Fibroblast of the aortic adventitia (primary cell): ENCODE data around the gene ADAMTS2. TPM values are rescaled to one million over a fixed set of nuclear protein-coding genes. Genes with fewer than 3 reads are reported as not detected.

Experiments used
- DNase-seq: peaks from one replicate; pipeline ENCODE4 v3.0.0-alpha.2; 2010; ENCODE audit warnings: low read depth
- H3K4me3 ChIP-seq: 2 replicates; pipeline ENCODE4 v1.5.1; 2011; ENCODE audit warnings: low read depth, mild to moderate bottlenecking, control low read depth, low read length, moderate library complexity
- total RNA-seq: library from RNA; depleted of rRNA; stranded (reverse); fragments of >200 nt; gene quantifications from 2 replicates; pipeline ENCODE4 v1.2.3, GENCODE V29; 2012; ENCODE audit warnings: low replicate concordance
- TF ChIP-seq, protein P1 (sequence below): IDR thresholded peaks from 2 replicates; pipeline ENCODE4 v1.5.1; 2011; ENCODE audit warnings: mild to moderate bottlenecking, low read length, control low read depth, inconsistent platforms; ENCODE audit not compliant: insufficient read depth

Gene ADAMTS2
- total RNA-seq, 1 donor = 25.8 TPM

DNA sequence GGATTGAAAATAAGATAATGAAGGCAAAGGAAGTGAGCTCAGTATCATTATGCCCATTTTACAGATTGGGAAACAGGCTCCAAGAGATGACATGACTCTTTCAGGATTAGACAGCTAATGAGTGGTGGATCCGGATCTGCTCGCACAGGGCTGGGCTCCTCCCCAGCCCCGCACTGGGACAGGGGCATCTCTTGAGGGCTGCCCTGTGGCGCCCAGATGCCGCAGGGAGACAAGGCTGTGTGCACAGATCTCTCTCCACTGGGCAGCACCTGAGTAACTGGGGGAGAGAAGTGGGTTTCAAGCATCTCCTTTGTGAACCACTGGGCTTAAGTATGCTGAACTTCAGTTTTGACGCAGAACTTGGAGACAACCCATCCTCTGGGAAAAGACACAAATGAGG lies 43.9 kb downstream of the ADAMTS2 start:
- TF ChIP-seq, protein P1, sequence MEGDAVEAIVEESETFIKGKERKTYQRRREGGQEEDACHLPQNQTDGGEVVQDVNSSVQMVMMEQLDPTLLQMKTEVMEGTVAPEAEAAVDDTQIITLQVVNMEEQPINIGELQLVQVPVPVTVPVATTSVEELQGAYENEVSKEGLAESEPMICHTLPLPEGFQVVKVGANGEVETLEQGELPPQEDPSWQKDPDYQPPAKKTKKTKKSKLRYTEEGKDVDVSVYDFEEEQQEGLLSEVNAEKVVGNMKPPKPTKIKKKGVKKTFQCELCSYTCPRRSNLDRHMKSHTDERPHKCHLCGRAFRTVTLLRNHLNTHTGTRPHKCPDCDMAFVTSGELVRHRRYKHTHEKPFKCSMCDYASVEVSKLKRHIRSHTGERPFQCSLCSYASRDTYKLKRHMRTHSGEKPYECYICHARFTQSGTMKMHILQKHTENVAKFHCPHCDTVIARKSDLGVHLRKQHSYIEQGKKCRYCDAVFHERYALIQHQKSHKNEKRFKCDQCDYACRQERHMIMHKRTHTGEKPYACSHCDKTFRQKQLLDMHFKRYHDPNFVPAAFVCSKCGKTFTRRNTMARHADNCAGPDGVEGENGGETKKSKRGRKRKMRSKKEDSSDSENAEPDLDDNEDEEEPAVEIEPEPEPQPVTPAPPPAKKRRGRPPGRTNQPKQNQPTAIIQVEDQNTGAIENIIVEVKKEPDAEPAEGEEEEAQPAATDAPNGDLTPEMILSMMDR = no peak
- no peak overlapping the region for H3K4me3 ChIP-seq
- DNase-seq = no peak

DNA sequence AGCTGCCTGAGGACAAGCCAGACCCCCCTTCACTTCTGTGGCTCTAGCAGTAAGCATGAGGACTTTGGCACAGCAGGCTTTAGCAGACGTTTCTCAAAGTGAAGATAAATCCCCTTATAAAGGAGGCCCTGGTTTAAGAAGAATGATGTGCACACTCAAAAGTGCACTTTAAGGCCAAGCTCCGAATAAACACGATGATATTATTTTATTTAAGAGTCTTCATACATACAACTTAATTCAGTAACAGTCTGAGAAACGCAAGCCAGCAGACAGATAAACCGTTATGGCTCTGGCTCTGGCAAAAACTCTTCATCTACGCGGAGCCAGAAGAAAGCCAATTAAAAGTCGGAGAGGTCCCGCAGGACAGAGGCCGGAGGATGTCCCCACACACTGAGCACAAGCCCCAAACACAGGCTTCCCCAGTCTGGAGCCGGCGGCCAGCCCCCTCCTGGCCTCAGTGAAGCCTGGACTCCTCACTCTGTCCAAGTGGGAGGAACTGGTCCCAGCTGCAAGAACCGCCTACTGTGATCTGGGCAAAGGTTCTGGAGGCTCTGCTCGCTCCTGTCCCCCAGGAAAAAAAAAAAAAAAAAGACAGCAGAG lies 44.6 kb downstream of the ADAMTS2 start:
- no peak overlapping the region for H3K4me3 ChIP-seq
- TF ChIP-seq, protein P1 = no peak
- peak; percentile 30 for DNase-seq

DNA sequence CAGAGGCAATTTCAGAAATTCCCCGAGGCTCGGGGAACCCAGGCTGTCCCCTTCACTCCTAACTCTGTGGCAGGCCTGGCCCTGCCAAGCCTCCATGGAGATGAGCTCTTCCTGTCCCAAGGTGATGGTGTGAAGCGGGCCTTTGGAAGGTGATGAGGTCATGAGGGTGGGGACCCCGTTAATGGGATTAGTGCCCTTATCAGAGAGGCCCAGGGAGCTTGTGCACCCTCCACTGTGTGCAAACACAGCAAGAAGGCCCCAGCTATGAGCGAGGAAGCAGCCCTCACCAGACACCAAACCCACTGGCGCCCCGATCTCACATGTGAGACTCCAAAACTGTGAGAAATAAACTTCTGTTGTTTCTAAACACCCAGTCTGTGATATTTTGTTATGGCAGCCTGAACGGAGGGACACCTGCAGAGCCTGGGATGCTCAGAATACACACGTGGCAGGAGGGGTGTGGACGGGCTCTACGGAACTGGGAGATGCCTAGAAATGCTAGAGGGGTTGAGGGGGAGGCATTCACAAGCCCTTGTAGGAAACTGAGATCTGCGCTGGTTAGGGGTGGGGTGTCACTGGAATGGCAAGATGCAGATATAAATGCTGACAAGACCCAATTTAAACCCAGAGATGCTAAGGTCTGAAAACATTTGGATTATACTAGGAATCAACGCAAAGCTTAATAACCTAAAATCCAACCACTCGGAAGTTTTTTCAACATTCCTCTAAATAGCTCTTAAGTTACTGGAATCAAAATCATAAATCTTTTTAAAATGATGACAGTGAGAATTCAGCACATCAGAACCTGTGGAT lies 46.9 kb downstream of the ADAMTS2 start:
- no peak overlapping the region for H3K4me3 ChIP-seq
- no peak for DNase-seq

DNA sequence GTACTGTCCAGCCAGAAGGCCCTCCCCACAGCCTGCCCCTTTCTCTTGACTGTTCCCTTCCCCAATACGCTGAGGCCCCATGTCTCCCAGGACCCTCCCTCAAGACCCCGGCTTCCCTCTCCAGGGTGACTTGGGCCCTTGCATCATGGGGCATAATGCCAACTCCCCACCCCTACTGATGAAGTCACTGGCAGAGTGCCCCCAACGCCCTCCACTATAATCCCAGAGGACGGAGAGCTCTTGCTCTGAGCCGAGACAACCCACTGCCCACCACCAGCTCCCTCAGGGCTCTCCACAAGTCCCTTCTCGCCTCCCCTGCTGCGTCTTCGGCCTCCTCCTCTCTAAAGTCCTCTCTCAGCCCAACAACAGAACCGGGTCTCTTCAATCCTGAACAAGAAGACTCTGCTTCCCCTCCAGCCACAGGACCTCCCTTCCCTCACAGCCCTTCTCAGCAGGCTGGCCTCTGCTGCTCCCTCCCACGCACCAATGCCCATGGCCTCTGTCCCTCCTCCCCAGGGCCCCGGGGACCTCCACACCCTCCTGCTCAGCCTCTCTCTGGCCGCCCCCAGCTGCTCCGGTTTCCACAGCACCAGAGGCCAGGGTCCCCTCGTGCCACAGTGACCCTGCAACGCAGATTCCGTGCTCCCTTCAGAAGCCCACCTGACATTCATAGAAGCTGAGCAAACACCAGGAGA lies 47.6 kb downstream of the ADAMTS2 start:
- DNase-seq = no peak
- H3K4me3 ChIP-seq = no peak overlapping the region
- TF ChIP-seq, protein P1 = no peak

More for the DNA sequence above, 46.9 kb downstream of the ADAMTS2 start:
- TF ChIP-seq, protein P1 = no peak

DNA sequence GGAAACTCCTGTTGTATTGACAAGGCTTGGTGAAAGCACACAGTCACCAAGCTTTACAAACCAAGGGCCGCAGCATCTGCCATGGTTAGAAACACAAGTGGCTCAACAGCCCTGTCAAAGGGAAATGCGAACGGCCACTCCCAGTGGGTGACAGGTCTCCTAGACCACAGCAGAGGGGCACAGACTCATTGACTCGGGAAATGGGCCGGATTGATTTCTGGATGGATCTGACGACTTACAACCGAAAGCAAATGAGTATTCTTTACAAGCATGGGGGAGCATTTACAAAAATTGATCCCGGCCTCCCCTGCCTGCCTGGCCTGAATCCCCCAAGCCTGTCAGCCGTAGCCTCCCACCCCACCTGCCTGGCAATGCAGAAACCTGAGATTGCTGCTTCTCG lies 48.2 kb downstream of the ADAMTS2 start:
- no peak overlapping the region for H3K4me3 ChIP-seq
- DNase-seq = no peak
- TF ChIP-seq, protein P1 = no peak

DNA sequence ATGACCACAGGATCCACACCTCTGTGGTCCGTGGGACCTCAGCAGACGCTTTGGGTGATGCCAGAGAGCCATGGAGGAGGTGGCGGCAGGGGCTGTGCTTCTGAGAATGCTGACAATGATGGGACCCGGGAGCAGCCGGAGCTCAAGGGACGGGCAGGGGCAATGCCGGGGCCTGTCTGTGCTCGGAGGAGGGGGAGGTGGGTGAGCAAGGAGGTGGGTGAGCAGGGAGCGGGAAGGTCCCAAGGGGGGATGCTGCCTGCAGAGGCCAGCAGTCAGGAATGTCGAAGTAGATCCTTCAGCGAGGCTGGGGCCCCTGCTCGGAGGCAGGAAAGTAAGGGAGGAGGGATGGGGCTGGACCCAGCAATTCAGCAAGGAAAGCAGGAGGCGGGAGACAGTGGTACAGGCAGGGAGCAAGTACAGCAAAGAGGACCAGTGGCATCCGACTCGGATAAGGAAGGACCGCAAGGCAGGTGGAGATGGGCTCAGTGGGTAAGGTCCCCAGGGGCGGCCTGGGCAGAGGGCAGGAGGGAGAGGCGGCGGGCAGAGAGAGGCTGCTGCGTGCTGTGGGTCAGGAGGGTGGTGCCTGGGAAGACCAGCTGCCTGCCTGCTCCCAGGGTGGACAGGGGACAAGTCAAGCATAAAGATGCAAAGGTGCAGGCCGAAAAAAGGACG lies 49.0 kb downstream of the ADAMTS2 start:
- DNase-seq = no peak
- TF ChIP-seq, protein P1 = no peak
- H3K4me3 ChIP-seq = no peak overlapping the region
